Activated T-cell treated with anti-CD3 and anti-CD28 coated beads, Interleukin-2, amount 50 U/mL, for 24 hours (primary cell): ENCODE measurements around the gene TEX38.

Experiments used
- DNase-seq: peaks from one replicate; pipeline ENCODE4 v3.0.0-alpha.2; 2020
- H3K27ac Mint-ChIP-seq: 2 replicates; pipeline ENCODE4 v1.8.0; 2020; ENCODE audit warnings: mild to moderate bottlenecking, mixed read lengths
- H3K27me3 Mint-ChIP-seq: 2 replicates; pipeline ENCODE4 v1.8.0; 2020; ENCODE audit warnings: mixed read lengths
- H3K36me3 Mint-ChIP-seq: 2 replicates; pipeline ENCODE4 v1.8.0; 2020; ENCODE audit warnings: low read depth, mixed read lengths
- H3K4me1 Mint-ChIP-seq: 2 replicates; pipeline ENCODE4 v1.8.0; 2020; ENCODE audit warnings: low read depth, mixed read lengths
- H3K4me3 Mint-ChIP-seq: 2 replicates; pipeline ENCODE4 v1.8.0; 2020; ENCODE audit warnings: mild to moderate bottlenecking, moderate library complexity, mixed read lengths
- H3K9me3 Mint-ChIP-seq: 2 replicates; pipeline ENCODE4 v1.8.0; 2020; ENCODE audit warnings: mixed read lengths

TEX38 gene

DNA sequence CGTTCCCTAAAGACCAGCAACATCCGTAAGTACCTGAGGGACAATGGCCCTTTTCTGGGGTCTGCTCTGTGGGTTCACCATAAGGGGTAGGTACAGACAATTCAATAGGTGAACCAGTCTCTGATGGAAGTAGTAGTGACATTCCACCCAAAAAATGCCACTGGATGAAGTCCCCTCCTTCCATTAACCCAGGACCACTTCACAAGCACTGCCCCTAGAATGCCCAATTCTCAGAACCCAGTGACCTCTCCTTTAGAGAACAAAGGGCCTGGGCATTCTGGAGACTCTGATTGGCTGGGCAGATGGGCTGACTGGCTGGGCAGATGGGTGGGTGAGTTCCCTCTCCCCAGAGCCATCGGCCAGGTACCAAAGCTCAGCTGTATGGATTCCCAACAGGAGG, at the start of gene TEX38:
TEX38 (plus strand) TSS at position 301 of the 400 bp plus-strand sequence; CDS start at position 382, 81 bp downstream.
- DNase-seq = no peak
- H3K36me3 Mint-ChIP-seq = peaks cover 51% of the 10 kb centered on the region
- peak within 1 kb of the TSS; percentile 54 for H3K27ac Mint-ChIP-seq
- H3K9me3 Mint-ChIP-seq = no peaks in the 10 kb centered on the region
- H3K27me3 Mint-ChIP-seq = no peaks in the 10 kb centered on the region
- peaks cover 33% of the 10 kb centered on the region for H3K4me1 Mint-ChIP-seq
- no peak within 1 kb of the TSS for H3K4me3 Mint-ChIP-seq

DNA sequence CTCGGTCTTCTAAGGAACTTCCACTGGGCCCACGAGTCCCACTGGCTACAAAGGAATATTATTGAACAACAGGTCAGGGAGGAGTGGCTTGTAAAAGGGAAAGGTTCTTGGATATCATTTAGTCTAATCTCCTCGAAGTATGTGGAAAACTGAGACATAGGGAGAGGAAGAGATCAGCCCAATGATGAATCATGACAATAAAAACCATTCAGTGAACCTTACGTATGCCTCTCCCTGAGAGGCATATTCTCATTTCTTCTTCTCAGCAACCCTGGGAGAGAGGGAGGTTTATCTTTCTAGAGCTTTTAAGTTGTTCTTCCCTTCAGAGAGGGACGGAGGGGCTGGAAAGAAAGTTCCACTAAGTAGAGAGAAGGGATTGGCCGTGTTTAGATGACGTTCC, 49.7 kb upstream of the TEX38 start:
- no peak for DNase-seq
- H3K4me3 Mint-ChIP-seq = no peak overlapping the region
- peaks cover 14% of the 10 kb centered on the region for H3K4me1 Mint-ChIP-seq
- no peak overlapping the region for H3K27ac Mint-ChIP-seq
- no peaks in the 10 kb centered on the region for H3K27me3 Mint-ChIP-seq
- no peaks in the 10 kb centered on the region for H3K36me3 Mint-ChIP-seq
- H3K9me3 Mint-ChIP-seq = no peaks in the 10 kb centered on the region

DNA sequence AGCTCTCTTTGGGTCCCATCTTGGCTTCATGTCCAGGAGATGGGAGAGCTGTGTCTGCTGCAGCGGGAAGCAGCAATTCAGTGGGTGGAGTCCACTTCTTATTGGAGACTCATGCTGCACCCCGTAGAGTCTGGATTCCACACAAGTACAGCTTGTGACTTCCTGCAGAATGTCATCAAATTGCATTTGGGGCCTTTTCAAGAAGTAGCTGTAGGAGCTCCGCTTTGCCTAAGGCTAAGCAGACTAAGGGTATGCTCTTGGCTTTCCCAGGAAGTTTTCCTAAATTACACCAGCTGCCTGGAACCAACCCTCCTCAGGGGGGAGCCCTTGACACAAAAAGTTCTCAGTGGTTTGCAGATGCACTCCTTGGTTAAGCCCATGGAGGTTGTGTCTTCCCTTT, 49.3 kb upstream of the TEX38 start:
- no peaks in the 10 kb centered on the region for H3K36me3 Mint-ChIP-seq
- no peak overlapping the region for H3K4me3 Mint-ChIP-seq
- no peak overlapping the region for H3K27ac Mint-ChIP-seq
- H3K27me3 Mint-ChIP-seq = no peaks in the 10 kb centered on the region
- H3K9me3 Mint-ChIP-seq = no peaks in the 10 kb centered on the region
- no peak for DNase-seq
- H3K4me1 Mint-ChIP-seq = peaks cover 9% of the 10 kb centered on the region

DNA sequence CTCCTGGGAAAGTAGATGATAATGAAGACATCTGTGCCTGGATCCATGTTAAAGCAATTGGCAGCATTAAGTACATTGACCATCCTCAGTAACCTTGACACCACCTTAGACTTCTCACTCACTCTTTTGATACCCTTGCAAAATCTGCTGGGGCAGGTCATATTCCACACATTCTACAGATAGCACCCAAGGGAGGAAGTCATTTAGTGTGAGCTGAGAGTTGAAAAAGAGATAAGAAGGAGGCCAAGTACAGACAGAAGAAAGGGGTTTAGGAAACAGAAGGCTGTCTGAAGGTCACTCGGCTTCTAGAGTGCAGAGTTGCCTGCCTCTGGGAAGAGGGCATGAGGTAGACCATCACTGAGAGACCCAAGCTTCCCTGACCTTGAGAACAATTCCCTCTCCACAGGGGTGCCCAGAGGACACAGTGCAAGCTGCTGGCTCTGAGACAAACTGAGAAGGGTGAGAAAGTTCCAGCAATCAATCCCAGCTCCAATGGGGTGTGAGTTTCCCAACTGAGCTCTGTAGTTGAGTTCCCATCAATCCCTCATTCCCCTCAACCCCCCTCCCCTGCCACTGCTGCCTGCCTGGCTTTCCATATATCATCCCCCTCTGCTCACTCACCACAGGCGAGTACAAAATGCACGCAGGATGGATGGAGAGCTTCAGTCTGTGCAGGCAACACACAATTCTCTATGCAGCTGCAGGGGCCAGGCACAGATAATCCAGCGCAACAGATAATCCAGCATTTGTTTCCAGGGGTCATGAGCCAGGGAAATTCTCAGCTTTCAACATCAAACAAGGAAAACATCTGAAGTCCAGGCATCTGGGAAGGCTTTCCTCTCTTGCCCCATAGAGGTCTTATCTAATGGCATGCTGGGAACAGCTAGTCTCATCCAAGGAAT, 47.7 kb upstream of the TEX38 start:
- no peak overlapping the region for H3K4me3 Mint-ChIP-seq
- H3K36me3 Mint-ChIP-seq = no peaks in the 10 kb centered on the region
- no peaks in the 10 kb centered on the region for H3K9me3 Mint-ChIP-seq
- H3K4me1 Mint-ChIP-seq = peaks cover 4% of the 10 kb centered on the region
- DNase-seq = no peak
- H3K27ac Mint-ChIP-seq = no peak overlapping the region
- H3K27me3 Mint-ChIP-seq = no peaks in the 10 kb centered on the region

DNA sequence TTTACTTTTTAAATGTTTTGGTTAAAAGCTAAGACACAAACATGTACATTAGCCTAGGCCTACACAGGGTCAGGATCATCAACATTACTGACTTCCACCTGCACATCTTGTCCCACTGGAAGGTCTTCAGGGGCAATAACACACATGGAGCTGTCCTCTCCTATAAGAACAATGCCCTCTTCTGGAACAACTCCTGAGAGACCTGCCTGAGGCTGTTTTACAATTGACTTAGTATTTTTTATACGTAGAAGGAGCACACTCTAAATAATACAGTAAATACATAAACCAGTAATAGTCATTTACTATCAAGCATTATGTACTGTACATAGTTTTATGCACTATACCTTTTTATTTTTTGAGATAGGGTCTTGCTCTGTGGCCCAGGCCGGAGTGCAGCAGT, 40.9 kb upstream of the TEX38 start:
- no peak for DNase-seq
- H3K36me3 Mint-ChIP-seq = peaks cover 53% of the 10 kb centered on the region

DNA sequence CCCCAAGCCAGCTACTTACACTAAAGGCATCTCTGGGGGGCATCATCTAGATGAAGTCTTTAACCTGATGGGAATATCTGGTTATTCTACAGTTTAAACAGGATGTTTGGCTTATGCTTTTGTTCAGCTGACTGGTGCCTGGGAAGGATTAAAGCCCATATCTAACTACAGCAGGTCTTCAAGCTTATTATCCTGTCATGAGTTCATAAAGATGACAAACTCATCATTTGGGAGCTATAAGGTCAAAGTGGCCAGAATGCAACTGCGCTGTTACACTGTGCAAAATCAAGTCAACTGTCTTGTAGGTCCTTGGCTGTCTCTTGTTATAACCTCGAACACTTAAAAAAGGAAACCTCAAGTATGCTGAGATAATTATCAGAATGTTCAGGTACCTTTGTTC, 36.4 kb upstream of the TEX38 start:
- no peaks in the 10 kb centered on the region for H3K4me1 Mint-ChIP-seq
- no peaks in the 10 kb centered on the region for H3K9me3 Mint-ChIP-seq
- DNase-seq = no peak
- peaks cover 74% of the 10 kb centered on the region for H3K36me3 Mint-ChIP-seq
- no peaks in the 10 kb centered on the region for H3K27me3 Mint-ChIP-seq
- no peak overlapping the region for H3K4me3 Mint-ChIP-seq
- no peak overlapping the region for H3K27ac Mint-ChIP-seq

More for the DNA sequence above, 40.9 kb upstream of the TEX38 start:
- Mint-ChIP-seq H3K9me3 (no peaks in the 10 kb centered on the region), H3K4me3 (no peak overlapping the region), H3K4me1 (no peaks in the 10 kb centered on the region), H3K27ac (no peak overlapping the region), H3K27me3 (no peaks in the 10 kb centered on the region)

DNA sequence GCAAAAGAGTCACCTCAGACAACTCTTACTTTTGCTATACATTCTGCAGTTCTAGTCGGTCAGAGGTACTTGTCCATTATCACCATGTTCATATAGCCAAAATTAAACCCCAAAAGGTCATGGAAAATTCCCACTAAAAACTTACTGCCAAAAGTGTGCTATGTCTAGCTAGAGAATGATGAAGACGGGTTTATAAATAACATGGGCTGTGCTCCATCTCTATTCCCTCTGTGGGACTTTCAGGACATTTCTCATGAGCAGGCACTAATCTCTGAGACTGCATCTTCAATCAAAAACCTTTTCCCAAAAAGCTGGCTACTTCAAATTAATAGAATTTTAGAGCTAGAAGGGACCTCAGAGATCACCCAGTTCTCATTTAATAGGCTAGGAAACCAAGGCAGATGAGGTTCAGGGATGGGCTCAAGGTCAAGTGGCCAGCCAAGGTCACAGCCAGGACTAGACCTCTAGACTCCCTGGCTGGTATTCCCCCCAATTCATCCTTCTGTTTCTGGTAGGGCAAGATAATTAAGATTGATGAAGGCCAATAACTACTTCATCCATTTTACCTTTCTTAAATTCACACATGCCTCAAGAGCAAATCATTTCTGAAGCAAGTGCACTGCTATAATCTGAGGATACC, 34.1 kb upstream of the TEX38 start:
- Mint-ChIP-seq H3K4me3 (no peak overlapping the region), H3K27me3 (no peaks in the 10 kb centered on the region), H3K36me3 (peaks cover 74% of the 10 kb centered on the region), H3K4me1 (no peaks in the 10 kb centered on the region), H3K9me3 (no peaks in the 10 kb centered on the region), H3K27ac (no peak overlapping the region)
- DNase-seq = no peak

DNA sequence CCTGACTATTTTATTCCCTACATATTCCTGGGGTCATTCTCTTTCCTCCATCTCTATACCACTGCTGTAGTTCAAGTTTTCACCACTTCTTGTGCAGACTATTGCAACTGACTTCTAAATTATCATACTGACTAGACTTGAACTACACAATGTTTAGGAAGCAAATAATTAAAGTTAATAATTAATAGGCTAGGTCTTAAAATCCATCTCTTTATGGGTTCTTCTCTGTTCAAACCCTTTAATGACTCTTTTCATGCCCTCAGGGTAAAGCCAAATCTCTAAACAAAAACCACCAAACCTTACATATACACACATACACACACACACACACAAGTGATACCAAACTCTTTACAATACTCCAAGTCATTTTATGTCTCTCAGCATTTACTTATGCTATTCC, 32.7 kb upstream of the TEX38 start:
- H3K27ac Mint-ChIP-seq = peak overlapping the region; percentile 10
- no peaks in the 10 kb centered on the region for H3K9me3 Mint-ChIP-seq
- H3K4me3 Mint-ChIP-seq = no peak overlapping the region
- DNase-seq = no peak
- no peaks in the 10 kb centered on the region for H3K4me1 Mint-ChIP-seq
- H3K27me3 Mint-ChIP-seq = no peaks in the 10 kb centered on the region
- peaks cover 73% of the 10 kb centered on the region for H3K36me3 Mint-ChIP-seq

DNA sequence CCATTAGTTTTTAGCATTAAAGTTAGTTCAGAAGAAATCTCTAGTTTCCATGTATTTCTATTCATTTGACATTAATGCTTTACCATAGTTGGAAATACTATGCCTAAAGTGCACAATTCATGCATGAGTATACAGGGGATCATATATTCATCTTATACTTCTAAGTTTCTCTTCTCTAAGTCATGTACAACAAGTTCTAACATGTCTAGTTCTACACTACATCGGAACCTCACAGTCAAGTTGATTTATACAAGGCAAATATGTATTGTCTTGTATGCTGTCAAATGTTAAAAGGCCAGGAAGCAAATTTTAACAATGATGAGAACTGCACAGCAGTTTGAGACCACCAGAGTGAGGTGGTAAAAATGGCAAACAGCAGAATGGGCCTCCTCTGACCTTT, 32.1 kb upstream of the TEX38 start:
- Mint-ChIP-seq H3K9me3 (no peaks in the 10 kb centered on the region), H3K36me3 (peaks cover 67% of the 10 kb centered on the region), H3K27me3 (no peaks in the 10 kb centered on the region), H3K27ac (no peak overlapping the region), H3K4me3 (no peak overlapping the region), H3K4me1 (no peaks in the 10 kb centered on the region)
- DNase-seq = no peak

DNA sequence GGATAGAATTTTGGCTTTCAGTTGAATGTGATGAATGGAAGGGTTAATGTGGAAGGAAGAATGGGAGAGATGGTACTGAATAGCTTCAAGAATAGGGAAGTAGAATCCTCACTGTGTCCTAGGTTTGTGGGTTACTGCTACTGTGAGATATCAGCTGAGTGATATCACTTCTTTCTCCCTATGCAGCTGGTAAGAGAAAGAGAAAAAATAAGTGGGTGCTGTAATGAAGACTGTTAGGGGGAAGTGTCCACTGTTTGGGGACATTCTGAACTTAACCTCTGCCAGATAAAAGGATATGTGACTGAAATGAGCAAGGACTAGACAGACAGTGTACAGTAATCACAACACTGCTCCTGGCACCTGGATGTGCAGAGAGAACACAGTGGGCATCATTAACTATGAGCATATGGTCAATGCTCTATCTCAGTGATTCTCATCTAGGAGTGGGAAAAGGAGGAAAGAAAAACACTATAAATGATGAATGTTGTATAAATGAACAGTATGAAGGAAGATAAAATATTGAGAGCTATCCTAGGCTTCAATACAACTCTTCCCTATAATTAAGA, 29.5 kb upstream of the TEX38 start:
- Mint-ChIP-seq H3K4me3 (no peak overlapping the region), H3K36me3 (peaks cover 58% of the 10 kb centered on the region), H3K4me1 (peaks cover 7% of the 10 kb centered on the region), H3K27ac (no peak overlapping the region), H3K9me3 (no peaks in the 10 kb centered on the region), H3K27me3 (no peaks in the 10 kb centered on the region)
- no peak for DNase-seq

DNA sequence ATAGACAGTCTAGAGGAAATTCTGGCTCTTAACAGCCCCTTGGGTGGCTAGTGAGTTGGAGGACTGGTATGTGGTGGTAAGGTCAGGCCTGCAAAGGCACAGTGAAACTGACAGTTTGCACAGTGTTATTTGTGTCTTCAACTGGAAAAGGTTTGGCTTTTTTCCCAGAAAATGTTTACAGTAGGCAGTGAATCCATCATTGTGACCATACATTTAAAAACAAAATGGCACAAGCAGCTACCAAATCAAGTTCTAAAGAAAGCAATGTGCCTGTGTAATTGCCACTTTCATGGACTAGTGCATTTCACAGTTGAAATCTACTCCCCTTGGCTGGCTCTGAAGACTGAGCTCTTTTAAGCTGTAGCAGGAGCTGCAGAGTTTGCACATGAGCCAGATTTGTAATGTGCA, 28.3 kb upstream of the TEX38 start:
- no peak overlapping the region for H3K4me3 Mint-ChIP-seq
- no peak for DNase-seq

DNA sequence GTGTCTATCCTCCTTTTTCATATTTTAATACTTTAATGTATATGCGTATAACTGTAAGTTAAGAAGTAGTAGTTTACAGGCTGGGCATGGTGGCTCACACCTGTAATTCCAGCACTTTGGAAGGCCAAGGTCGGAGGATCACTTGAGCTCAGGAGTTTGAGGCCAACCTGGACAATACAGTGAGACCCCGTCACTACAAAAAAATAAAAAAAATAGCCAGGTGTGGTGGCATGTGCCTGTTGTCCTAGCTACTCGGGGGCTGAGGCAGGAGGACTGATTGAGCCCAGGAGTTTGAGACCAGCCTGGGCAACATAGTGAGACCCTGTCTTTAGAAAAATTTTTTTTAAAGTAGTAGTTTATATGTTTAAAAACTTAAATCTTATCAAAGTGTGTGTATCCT, 25.8 kb upstream of the TEX38 start:
- Mint-ChIP-seq H3K9me3 (peaks cover 4% of the 10 kb centered on the region), H3K4me1 (peaks cover 11% of the 10 kb centered on the region), H3K27me3 (no peaks in the 10 kb centered on the region), H3K4me3 (no peak overlapping the region), H3K36me3 (peaks cover 69% of the 10 kb centered on the region), H3K27ac (no peak overlapping the region)
- DNase-seq = no peak

More for the DNA sequence above, 28.3 kb upstream of the TEX38 start:
- Mint-ChIP-seq H3K9me3 (no peaks in the 10 kb centered on the region), H3K36me3 (peaks cover 59% of the 10 kb centered on the region), H3K4me1 (peaks cover 11% of the 10 kb centered on the region), H3K27ac (no peak overlapping the region), H3K27me3 (no peaks in the 10 kb centered on the region)

DNA sequence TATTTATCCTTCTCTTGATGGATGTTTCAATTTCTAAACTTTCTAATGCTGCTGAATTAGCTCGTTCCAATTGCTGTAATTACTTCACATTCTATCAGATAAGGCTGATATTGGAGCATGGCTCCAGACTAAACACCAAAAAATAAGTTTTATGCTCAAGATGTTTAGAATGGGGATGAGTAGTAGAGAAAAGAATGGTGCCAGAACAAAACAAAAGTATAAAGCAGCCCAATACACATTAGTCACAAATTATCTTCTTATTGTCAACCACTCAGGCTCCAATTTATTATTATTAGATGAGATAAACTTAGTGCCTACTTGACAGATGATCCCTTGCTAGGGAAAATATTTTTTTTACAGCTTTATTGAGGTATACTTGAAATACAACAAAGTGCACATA, 25.3 kb upstream of the TEX38 start:
- Mint-ChIP-seq H3K4me1 (peaks cover 11% of the 10 kb centered on the region), H3K9me3 (peaks cover 4% of the 10 kb centered on the region), H3K27ac (no peak overlapping the region), H3K4me3 (no peak overlapping the region), H3K36me3 (peaks cover 71% of the 10 kb centered on the region), H3K27me3 (no peaks in the 10 kb centered on the region)
- no peak for DNase-seq

DNA sequence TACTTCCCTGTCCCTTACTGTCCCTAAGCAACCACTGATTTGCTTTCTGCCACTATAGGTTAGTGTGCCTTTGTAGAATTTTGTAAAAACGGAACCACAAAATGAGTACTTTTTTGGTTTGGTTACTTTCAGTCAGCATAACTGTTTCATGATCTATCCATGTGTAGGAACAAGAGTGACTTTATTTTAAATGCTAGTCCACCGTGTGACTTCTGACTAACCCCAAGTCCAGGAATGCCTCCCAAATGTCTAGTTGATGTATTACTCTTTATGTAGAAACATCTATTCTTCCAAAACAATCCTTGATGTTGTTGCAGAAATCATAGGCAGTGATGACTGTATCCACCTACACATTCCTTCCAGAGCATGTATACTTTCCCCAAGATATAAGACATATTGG, 24.8 kb upstream of the TEX38 start:
- H3K27me3 Mint-ChIP-seq = no peaks in the 10 kb centered on the region
- H3K36me3 Mint-ChIP-seq = peaks cover 71% of the 10 kb centered on the region
- no peak overlapping the region for H3K27ac Mint-ChIP-seq
- no peak overlapping the region for H3K4me3 Mint-ChIP-seq
- H3K9me3 Mint-ChIP-seq = peaks cover 4% of the 10 kb centered on the region
- DNase-seq = no peak
- H3K4me1 Mint-ChIP-seq = peaks cover 11% of the 10 kb centered on the region

DNA sequence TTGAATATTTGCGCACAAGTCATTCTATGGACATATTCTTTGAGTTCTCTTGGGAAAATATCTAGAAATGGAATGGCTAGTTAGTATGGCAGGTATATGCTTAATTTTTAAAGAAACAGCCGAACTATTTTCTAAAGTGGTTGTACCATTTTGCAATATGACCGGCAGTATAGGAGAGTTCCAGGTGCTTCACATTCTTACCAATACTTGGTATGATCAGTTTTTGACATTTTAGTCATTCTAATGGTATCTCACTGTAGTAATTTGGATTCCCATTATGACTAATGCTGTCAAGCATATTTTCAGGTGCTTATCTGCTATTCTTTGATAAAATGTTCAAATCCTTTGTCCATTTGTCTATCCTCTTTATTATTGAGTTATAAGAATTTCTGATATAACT, 24.0 kb upstream of the TEX38 start:
- H3K4me1 Mint-ChIP-seq = peaks cover 11% of the 10 kb centered on the region
- peaks cover 73% of the 10 kb centered on the region for H3K36me3 Mint-ChIP-seq
- H3K9me3 Mint-ChIP-seq = peaks cover 4% of the 10 kb centered on the region
- no peaks in the 10 kb centered on the region for H3K27me3 Mint-ChIP-seq
- no peak for DNase-seq
- H3K4me3 Mint-ChIP-seq = no peak overlapping the region
- no peak overlapping the region for H3K27ac Mint-ChIP-seq
